ENCODE measurements around the gene AQP5.

- TF ChIP-seq CTCF (IDR thresholded peaks at IDR 0.05) (no peak), ZFX (IDR thresholded peaks at IDR 0.05; ENCODE audit: borderline replicate concordance) (no peak)
Observed at GRCh38 chr12:49985981-49986380, 24.3 kb downstream of the AQP5 start.
